Sigmoid colon (tissue), 7 donors: ENCODE measurements around the gene DCAF5. TPM values are rescaled to one million over a fixed set of nuclear protein-coding genes. Genes with fewer than 3 reads are reported as not detected.

Experiments
- DNase-seq: peaks from one replicate; pipeline ENCODE4 v3.0.0-alpha.2; 2019
- H3K27ac ChIP-seq, 4 donors: fragments of 200-600 bp; sonication (generic); one replicate each; pipeline ENCODE4 v1.5.1; 2016 to 2019; ENCODE audit warnings: mild to moderate bottlenecking in 1 of 4
- H3K27me3 ChIP-seq, 3 donors: fragments of 200-600 bp; sonication (generic); one replicate each; pipeline ENCODE4 v1.5.1; 2019; ENCODE audit warnings: mild to moderate bottlenecking in 1 of 3
- H3K36me3 ChIP-seq, 4 donors: fragments of 200-600 bp; sonication (generic); one replicate each; pipeline ENCODE4 v1.5.1; 2016 to 2019
- H3K4me1 ChIP-seq, 4 donors: fragments of 200-600 bp; sonication (generic); one replicate each; pipeline ENCODE4 v1.5.1; 2017 to 2019
- H3K4me3 ChIP-seq, 4 donors: fragments of 200-600 bp; sonication (generic); one replicate each; pipeline ENCODE4 v1.5.1; 2017 to 2019; ENCODE audit warnings: mild to moderate bottlenecking in 2 of 4, moderate library complexity in 1 of 4
- H3K9me3 ChIP-seq, 4 donors: fragments of 200-600 bp in 3 of 4; sonication (generic) in 3 of 4; one replicate each; pipeline versions ENCODE4 v1.5.1 to v1.6.1; 2013 to 2019
- CTCF ChIP-seq, 4 experiments: fragments of 450-650 bp in 3 of 4; fragments of 200-600 bp in 1 of 4; IDR thresholded peaks; one replicate each; pipeline ENCODE4 v1.5.1; 2016 to 2019; ENCODE audit warnings: antibody characterized with exemption in 4 of 4, mild to moderate bottlenecking in 3 of 4, moderate library complexity in 2 of 4
- EP300 ChIP-seq, 4 donors: sonication (generic); formaldehyde crosslinking; IDR thresholded peaks; one replicate each; pipeline ENCODE4 v1.6.1; 2017; ENCODE audit warnings: antibody characterized with exemption in 4 of 4
- POLR2A ChIP-seq, 2 donors: fragments of 450-650 bp; IDR thresholded peaks; one replicate each; pipeline ENCODE4 v1.6.1; 2016; ENCODE audit warnings: antibody characterized with exemption in 2 of 2, mild to moderate bottlenecking in 2 of 2, moderate library complexity in 2 of 2
- POLR2AphosphoS5 ChIP-seq, 4 donors: sonication (generic); formaldehyde crosslinking; IDR thresholded peaks; one replicate each; pipeline ENCODE4 v1.6.1; 2017; ENCODE audit warnings: antibody characterized with exemption in 4 of 4
- WGBS, 2 donors: extraction: QIAGEN DNeasy Blood & Tissue Kit; methylation state at CpG; one replicate each; pipeline ENCODE4 v1.1.7; 2013; 5-methylcytosine and 5-hydroxymethylcytosine counted together
- intact Hi-C: fragments of 100-400 bp; cut with DNase I; formaldehyde crosslinking; loops from one replicate; pipeline ENCODE4 v1.15.1; 2023
- polyA plus RNA-seq, 3 donors: library from polyadenylated mRNA; stranded (reverse); fragments of 200-250 nt; gene quantifications; one replicate each; pipeline ENCODE4 v1.2.3, GENCODE V29; 2013
- total RNA-seq, 4 donors: library from RNA; depleted of rRNA; stranded (reverse); fragments of >200 nt; gene quantifications; one replicate each; pipeline ENCODE4 v1.1.0, GENCODE V29; 2016
- donor health status: healthy with polysubstance abuse.
- donor health status: Bipolar disorder and iron deficiency.
- donor health status: healthy.

Gene DCAF5
- total and polyA plus RNA-seq, 7 donors = 13.2 to 56.8 (median 36.4) TPM

- 86 to 87% methylated on average over 4 of the region's 4 CpGs for WGBS, 2 donors
- intact Hi-C loops = no loop called here
- Histone ChIP-seq H3K4me3 (no peak overlapping the region), H3K36me3 (no peaks in the 10 kb centered on the region), H3K4me1 (peaks cover 0 to 85% (median 56%) of the 10 kb centered on the region in 4 donors), H3K27me3 (no peaks in the 10 kb centered on the region), H3K9me3 (no peaks in the 10 kb centered on the region), H3K27ac (peak overlapping the region in 3 of 4 donors; percentile 22 to 60 (median 53))
- TF ChIP-seq POLR2A (IDR thresholded peaks at IDR 0.05) = no peak
- no peak for TF ChIP-seq POLR2AphosphoS5 (IDR thresholded peaks at IDR 0.05)
- no peak for TF ChIP-seq EP300 (IDR thresholded peaks at IDR 0.05)
- TF ChIP-seq CTCF (IDR thresholded peaks at IDR 0.05) = no peak
- no peak for DNase-seq
These were observed 20.3 kb downstream of the DCAF5 start for GRCh38 chr14:69132513-69133181.

GRCh38 chr14:69131176-69131575 lies 21.7 kb downstream of the DCAF5 start:
- H3K27ac ChIP-seq = peak overlapping the region in 1 of 4 donors; percentile 60
- no peak overlapping the region for H3K4me3 ChIP-seq
- H3K4me1 ChIP-seq = peaks cover 0 to 82% (median 51%) of the 10 kb centered on the region in 4 donors
- H3K9me3 ChIP-seq = no peaks in the 10 kb centered on the region
- 96 to 98% methylated on average over 2 of the region's 2 CpGs for WGBS, 2 donors
- TF ChIP-seq POLR2AphosphoS5 (IDR thresholded peaks at IDR 0.05) (no peak), POLR2A (IDR thresholded peaks at IDR 0.05) (no peak), EP300 (IDR thresholded peaks at IDR 0.05) (no peak), CTCF (IDR thresholded peaks at IDR 0.05) (no peak)
- intact Hi-C loops = no loop called here
- no peak for DNase-seq
- H3K36me3 ChIP-seq = no peaks in the 10 kb centered on the region
- H3K27me3 ChIP-seq = no peaks in the 10 kb centered on the region

GRCh38 chr14:69129264-69129880 lies 23.5 kb downstream of the DCAF5 start:
- Histone ChIP-seq H3K27me3 (no peaks in the 10 kb centered on the region), H3K4me3 (no peak overlapping the region), H3K27ac (peak overlapping the region; percentile 63 to 79 (median 69)), H3K9me3 (no peaks in the 10 kb centered on the region), H3K36me3 (no peaks in the 10 kb centered on the region), H3K4me1 (peaks cover 0 to 83% (median 54%) of the 10 kb centered on the region in 4 donors)
- intact Hi-C loops = loop anchor here (2.0 to 10.0 kb wide), 3 partner anchors 23 to 1225 kb away; partner anchors contain the start of genes DCAF5 and EXD2
- WGBS, 2 donors = 16 to 22% methylated on average over 7 of the region's 7 CpGs
- TF ChIP-seq POLR2AphosphoS5 (IDR thresholded peaks at IDR 0.05) = peak in 2 of 4 donors; percentile 8 to 22
- peak; percentile 76 to 87 (median 82) for TF ChIP-seq CTCF (IDR thresholded peaks at IDR 0.05)
- TF ChIP-seq EP300 (IDR thresholded peaks at IDR 0.05) = no peak
- DNase-seq = peak; percentile 89

- Histone ChIP-seq H3K9me3 (no peaks in the 10 kb centered on the region), H3K4me3 (no peak overlapping the region), H3K27me3 (no peaks in the 10 kb centered on the region), H3K27ac (no peak overlapping the region), H3K4me1 (peaks cover 0 to 5% (median 2%) of the 10 kb centered on the region in 4 donors), H3K36me3 (peaks cover 4 to 76% (median 24%) of the 10 kb centered on the region in 4 donors)
- WGBS, 2 donors = 93 to 100% methylated on average over 1 of the region's 1 CpG
- TF ChIP-seq EP300 (IDR thresholded peaks at IDR 0.05) (no peak), POLR2AphosphoS5 (IDR thresholded peaks at IDR 0.05) (no peak), CTCF (IDR thresholded peaks at IDR 0.05) (no peak), POLR2A (IDR thresholded peaks at IDR 0.05) (no peak)
- no peak for DNase-seq
- intact Hi-C loops = loop anchor here (10.0 kb wide), 1 partner anchor 1284 kb away; no protein-coding TSS in a partner anchor
These were observed 34.6 kb downstream of the DCAF5 start for GRCh38 chr14:69118305-69118704.
